ENCODE data around the gene PIKFYVE.

The PIKFYVE gene

DNA sequence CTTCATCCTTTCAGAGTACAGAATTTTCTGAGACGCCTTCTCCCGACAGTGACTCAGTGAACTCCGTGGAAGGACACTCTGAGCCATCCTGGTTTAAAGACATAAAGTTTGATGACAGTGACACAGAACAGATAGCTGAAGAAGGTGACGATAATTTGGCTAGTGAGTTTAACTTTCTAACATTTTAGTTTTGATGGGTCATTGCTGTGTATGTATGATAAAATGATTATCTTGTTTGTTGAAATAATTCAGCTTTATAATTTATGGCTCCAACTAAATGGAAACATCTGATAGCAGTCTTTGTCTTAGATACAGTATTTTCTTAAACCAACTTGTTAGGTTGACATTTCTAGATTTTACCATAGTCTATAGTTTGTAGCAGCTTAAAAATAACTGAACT, 38.1 kb downstream of the PIKFYVE start:
- 95% methylated on average over 4 of the region's 4 CpGs for WGBS
- no peak overlapping the region for H3K9ac ChIP-seq (ENCODE audit: low read depth, low read length)
- H3K36me3 ChIP-seq (ENCODE audit: insufficient read depth, low read length) = peaks cover 78% of the 10 kb centered on the region
- no peaks in the 10 kb centered on the region for H3K9me3 ChIP-seq (ENCODE audit: insufficient read depth, low read depth, low read length)
- no peak overlapping the region for H3K4me3 ChIP-seq (ENCODE audit: low read length)
- H3K4me1 ChIP-seq (ENCODE audit: insufficient read depth, low read length) = no peaks in the 10 kb centered on the region
- no peaks in the 10 kb centered on the region for H3K27me3 ChIP-seq (ENCODE audit: insufficient read depth, low read length)
- no peak overlapping the region for H3K27ac ChIP-seq (ENCODE audit: low read depth, low read length)

DNA sequence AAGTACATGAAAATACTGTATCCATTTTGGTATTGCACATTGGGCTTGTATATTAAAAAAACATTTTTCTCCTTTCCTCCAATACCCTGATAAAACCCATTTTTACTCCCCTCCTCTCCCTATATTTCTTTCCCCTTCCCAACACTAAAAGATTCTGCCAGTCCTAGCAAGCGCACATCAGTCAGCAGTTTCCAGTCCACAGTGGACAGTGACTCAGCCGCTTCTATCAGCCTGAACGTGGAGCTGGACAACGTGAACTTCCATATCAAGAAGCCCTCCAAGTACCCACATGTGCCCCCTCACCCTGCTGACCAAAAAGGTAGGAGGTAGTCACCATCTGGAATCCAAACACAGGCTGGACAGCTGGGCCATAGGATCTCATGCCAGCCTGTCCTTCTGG, 38.6 kb downstream of the PIKFYVE start:
- WGBS = 94% methylated on average over 4 of the region's 4 CpGs
- no peaks in the 10 kb centered on the region for H3K9me3 ChIP-seq (ENCODE audit: insufficient read depth, low read depth, low read length)
- no peak overlapping the region for H3K27ac ChIP-seq (ENCODE audit: low read depth, low read length)
- H3K27me3 ChIP-seq (ENCODE audit: insufficient read depth, low read length) = no peaks in the 10 kb centered on the region
- no peak overlapping the region for H3K4me3 ChIP-seq (ENCODE audit: low read length)
- H3K36me3 ChIP-seq (ENCODE audit: insufficient read depth, low read length) = peaks cover 79% of the 10 kb centered on the region
- no peak overlapping the region for H3K9ac ChIP-seq (ENCODE audit: low read depth, low read length)
- H3K4me1 ChIP-seq (ENCODE audit: insufficient read depth, low read length) = no peaks in the 10 kb centered on the region

DNA sequence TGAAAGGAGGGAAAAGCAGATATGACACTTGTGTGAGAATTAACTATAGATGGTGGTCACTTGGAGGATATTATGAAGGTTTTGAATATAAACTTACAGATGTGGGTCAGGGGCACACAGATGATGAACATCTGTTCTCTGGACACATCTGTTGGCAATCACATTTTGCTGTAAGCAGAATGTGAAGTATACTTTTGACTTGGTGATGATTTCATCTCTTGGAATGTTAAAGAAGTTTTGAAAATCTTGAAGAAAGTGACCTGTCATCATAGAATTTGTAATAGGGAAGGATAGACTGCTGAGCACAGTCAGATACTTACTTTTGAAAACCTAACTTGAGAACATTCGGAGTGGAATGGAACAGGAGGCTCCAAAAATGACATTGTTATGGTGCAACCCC, 40.2 kb downstream of the PIKFYVE start:
- WGBS = 93% methylated on average over 1 of the region's 1 CpG
- no peak overlapping the region for H3K9ac ChIP-seq (ENCODE audit: low read depth, low read length)
- H3K27me3 ChIP-seq (ENCODE audit: insufficient read depth, low read length) = no peaks in the 10 kb centered on the region
- no peaks in the 10 kb centered on the region for H3K9me3 ChIP-seq (ENCODE audit: insufficient read depth, low read depth, low read length)
- no peak overlapping the region for H3K27ac ChIP-seq (ENCODE audit: low read depth, low read length)
- peaks cover 78% of the 10 kb centered on the region for H3K36me3 ChIP-seq (ENCODE audit: insufficient read depth, low read length)
- no peak overlapping the region for H3K4me3 ChIP-seq (ENCODE audit: low read length)
- H3K4me1 ChIP-seq (ENCODE audit: insufficient read depth, low read length) = no peaks in the 10 kb centered on the region

DNA sequence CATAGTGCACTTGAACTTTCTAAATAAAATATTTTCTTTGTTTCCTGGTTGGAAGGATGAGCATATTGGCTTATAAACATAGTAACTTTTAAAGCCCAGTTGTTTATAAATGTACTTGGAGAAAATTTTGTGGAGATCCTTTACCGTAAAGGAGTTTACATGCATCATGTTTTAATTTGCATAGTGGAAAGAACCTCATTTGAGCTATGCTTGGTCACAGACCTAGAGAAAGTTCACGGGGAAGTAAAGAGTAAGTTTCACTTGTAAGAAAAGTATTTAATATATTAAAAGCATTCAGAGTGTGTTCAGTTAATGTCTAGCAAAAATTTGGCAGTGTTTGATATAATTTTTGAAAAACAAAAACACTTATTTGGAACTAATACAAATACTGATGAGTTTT, 45.3 kb downstream of the PIKFYVE start:
- no peaks in the 10 kb centered on the region for H3K9me3 ChIP-seq (ENCODE audit: insufficient read depth, low read depth, low read length)
- 97% methylated on average over 2 of the region's 2 CpGs for WGBS

DNA sequence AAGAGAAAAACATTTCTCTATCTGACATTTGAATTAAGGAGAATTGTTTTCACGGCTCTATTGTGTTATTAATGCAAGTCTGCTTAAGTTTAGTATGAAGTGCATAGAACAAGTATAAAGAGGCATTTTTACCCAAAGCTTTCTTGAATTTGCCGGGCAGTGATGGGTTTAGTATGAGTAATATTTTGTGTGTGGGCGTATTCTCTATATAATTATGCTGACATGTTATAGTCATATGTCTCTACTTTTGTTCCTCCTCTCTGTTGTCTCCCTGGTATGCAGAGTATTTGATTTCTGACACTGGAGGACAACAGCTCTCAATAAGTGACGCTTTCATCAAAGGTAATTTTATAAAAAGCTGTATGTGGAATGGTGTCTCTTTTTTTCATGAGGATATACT, 45.9 kb downstream of the PIKFYVE start:
- Histone ChIP-seq H3K27ac (ENCODE audit: low read depth, low read length) (no peak overlapping the region), H3K9ac (ENCODE audit: low read depth, low read length) (no peak overlapping the region), H3K4me1 (ENCODE audit: insufficient read depth, low read length) (no peaks in the 10 kb centered on the region), H3K9me3 (ENCODE audit: insufficient read depth, low read depth, low read length) (no peaks in the 10 kb centered on the region), H3K36me3 (ENCODE audit: insufficient read depth, low read length) (peaks cover 62% of the 10 kb centered on the region), H3K27me3 (ENCODE audit: insufficient read depth, low read length) (no peaks in the 10 kb centered on the region), H3K4me3 (ENCODE audit: low read length) (no peak overlapping the region)
- WGBS = 96% methylated on average over 3 of the region's 4 CpGs

More for the DNA sequence above, 45.3 kb downstream of the PIKFYVE start:
- Histone ChIP-seq H3K36me3 (ENCODE audit: insufficient read depth, low read length) (peaks cover 63% of the 10 kb centered on the region), H3K4me1 (ENCODE audit: insufficient read depth, low read length) (no peaks in the 10 kb centered on the region), H3K9ac (ENCODE audit: low read depth, low read length) (no peak overlapping the region), H3K27me3 (ENCODE audit: insufficient read depth, low read length) (no peaks in the 10 kb centered on the region), H3K27ac (ENCODE audit: low read depth, low read length) (no peak overlapping the region), H3K4me3 (ENCODE audit: low read length) (no peak overlapping the region)

DNA sequence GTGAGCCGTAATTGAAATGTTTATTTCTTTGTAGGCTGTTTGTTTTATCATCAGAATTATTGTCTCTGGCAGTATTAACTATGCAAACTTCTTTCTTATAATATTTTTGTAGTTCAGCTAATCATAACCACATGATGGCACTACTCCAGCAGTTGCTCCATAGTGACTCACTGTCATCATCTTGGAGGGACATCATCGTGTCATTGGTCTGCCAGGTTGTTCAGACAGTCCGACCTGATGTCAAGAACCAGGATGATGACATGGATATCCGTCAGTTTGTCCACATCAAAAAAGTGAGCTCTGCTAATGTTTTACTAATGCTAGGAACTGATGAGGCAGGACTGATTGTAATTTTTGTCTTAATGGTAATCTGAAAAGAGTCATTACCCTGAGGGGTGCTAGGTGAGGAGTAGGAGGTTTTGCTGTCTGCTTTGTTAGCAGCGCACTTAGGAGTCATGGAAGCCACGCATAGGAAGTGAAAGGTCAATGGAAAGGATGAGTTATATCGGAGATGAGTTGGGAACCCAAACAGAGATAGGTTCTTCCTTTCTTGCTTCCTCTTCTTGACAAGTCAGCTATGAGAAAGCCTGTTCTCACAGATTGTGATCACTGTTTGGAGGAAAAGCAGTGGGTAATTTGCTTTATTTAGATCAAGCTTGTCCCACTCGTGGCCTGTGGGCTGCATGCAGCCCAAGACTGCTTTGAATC, 49.2 kb downstream of the PIKFYVE start:
- Histone ChIP-seq H3K4me1 (ENCODE audit: insufficient read depth, low read length) (no peaks in the 10 kb centered on the region), H3K36me3 (ENCODE audit: insufficient read depth, low read length) (peaks cover 79% of the 10 kb centered on the region), H3K9me3 (ENCODE audit: insufficient read depth, low read depth, low read length) (no peaks in the 10 kb centered on the region), H3K4me3 (ENCODE audit: low read length) (no peak overlapping the region), H3K27me3 (ENCODE audit: insufficient read depth, low read length) (no peaks in the 10 kb centered on the region), H3K27ac (ENCODE audit: low read depth, low read length) (no peak overlapping the region), H3K9ac (ENCODE audit: low read depth, low read length) (no peak overlapping the region)
- 96% methylated on average over 8 of the region's 8 CpGs for WGBS

DNA sequence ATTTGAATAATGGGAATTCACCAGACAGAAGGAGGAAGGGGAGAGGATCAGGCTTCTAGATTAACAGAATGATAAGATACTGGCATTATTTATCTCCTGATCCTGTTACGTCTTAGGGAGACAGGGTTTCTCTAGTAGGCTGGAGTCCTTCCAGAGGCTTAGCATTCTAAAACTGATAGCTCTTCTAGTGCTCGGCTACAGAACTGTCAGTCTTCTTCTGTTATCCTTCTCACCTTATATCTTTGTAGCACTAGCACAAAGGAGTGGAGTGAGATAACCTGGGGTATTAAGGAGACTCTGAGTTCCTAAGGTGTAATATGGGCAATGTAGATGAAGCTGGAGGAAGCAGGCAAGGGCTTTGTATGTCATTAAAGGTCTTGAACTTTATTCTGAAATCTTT, 52.1 kb downstream of the PIKFYVE start:
- no peak overlapping the region for H3K4me3 ChIP-seq (ENCODE audit: low read length)
- no peak overlapping the region for H3K9ac ChIP-seq (ENCODE audit: low read depth, low read length)
- no peaks in the 10 kb centered on the region for H3K9me3 ChIP-seq (ENCODE audit: insufficient read depth, low read depth, low read length)
- H3K36me3 ChIP-seq (ENCODE audit: insufficient read depth, low read length) = peaks cover 78% of the 10 kb centered on the region
- H3K4me1 ChIP-seq (ENCODE audit: insufficient read depth, low read length) = no peaks in the 10 kb centered on the region
- H3K27me3 ChIP-seq (ENCODE audit: insufficient read depth, low read length) = no peaks in the 10 kb centered on the region
- 88% methylated on average over 2 of the region's 2 CpGs for WGBS
- H3K27ac ChIP-seq (ENCODE audit: low read depth, low read length) = no peak overlapping the region

DNA sequence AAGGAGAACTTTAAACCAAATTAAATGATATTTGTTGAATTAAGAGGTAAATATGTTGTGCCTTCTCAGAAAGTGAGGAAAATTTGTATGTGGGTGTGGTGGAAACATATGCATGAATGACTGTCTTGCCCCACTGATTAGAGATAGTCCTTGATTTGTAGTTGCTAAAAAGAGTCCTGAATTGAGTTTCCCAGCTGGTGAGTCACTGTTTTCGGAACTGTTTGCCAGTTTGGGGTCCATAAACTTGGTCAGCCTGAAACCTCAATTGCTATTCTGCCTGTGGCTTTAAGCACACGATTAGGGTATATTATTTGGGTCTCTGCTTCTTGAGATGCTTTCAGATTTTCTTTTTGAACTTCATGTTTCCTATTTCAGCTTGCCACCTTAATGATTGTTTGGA, 53.3 kb downstream of the PIKFYVE start:
- no peak overlapping the region for H3K27ac ChIP-seq (ENCODE audit: low read depth, low read length)
- no peaks in the 10 kb centered on the region for H3K9me3 ChIP-seq (ENCODE audit: insufficient read depth, low read depth, low read length)
- 94% methylated on average over 2 of the region's 2 CpGs for WGBS
- H3K4me3 ChIP-seq (ENCODE audit: low read length) = no peak overlapping the region
- H3K27me3 ChIP-seq (ENCODE audit: insufficient read depth, low read length) = no peaks in the 10 kb centered on the region
- H3K4me1 ChIP-seq (ENCODE audit: insufficient read depth, low read length) = no peaks in the 10 kb centered on the region
- no peak overlapping the region for H3K9ac ChIP-seq (ENCODE audit: low read depth, low read length)
- H3K36me3 ChIP-seq (ENCODE audit: insufficient read depth, low read length) = peaks cover 73% of the 10 kb centered on the region

DNA sequence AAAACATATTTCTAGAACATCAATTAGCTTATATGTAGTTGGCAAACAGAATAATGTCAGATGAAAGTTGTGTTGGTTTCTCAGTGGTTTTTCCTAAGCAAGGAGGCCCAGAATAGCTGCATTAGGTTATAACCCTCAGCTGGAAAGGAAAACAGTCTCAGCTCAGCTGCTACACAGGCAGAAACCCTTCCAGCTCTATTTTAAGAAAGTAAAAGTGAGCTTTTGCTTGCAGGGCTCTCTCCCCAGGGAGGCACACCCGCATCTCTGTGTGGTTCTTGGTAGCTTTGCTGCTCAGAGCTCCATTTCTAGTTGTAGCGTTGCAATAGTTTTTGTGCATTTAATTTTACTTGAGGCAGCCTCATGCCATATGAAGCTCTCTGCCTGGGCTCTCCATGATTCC, 54.6 kb downstream of the PIKFYVE start:
- Histone ChIP-seq H3K9ac (ENCODE audit: low read depth, low read length) (no peak overlapping the region), H3K4me1 (ENCODE audit: insufficient read depth, low read length) (no peaks in the 10 kb centered on the region), H3K27ac (ENCODE audit: low read depth, low read length) (no peak overlapping the region), H3K27me3 (ENCODE audit: insufficient read depth, low read length) (no peaks in the 10 kb centered on the region), H3K9me3 (ENCODE audit: insufficient read depth, low read depth, low read length) (no peaks in the 10 kb centered on the region), H3K4me3 (ENCODE audit: low read length) (no peak overlapping the region), H3K36me3 (ENCODE audit: insufficient read depth, low read length) (peaks cover 73% of the 10 kb centered on the region)
- 98% methylated on average over 2 of the region's 2 CpGs for WGBS

DNA sequence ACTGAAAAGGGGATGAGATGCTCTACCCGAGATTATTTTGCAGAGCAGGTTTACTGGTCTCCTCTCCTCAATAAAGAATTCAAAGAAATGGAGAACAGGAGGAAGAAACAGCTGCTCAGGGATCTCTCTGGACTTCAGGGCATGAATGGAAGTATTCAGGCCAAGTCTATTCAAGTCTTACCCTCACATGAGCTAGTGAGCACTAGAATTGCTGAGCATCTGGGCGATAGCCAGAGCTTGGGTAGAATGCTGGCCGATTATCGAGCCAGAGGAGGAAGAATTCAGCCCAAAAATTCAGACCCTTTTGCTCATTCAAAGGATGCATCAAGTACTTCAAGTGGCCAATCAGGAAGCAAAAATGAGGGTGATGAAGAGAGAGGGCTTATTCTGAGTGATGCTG, 60.0 kb downstream of the PIKFYVE start:
- peaks cover 85% of the 10 kb centered on the region for H3K36me3 ChIP-seq (ENCODE audit: insufficient read depth, low read length)
- H3K27me3 ChIP-seq (ENCODE audit: insufficient read depth, low read length) = no peaks in the 10 kb centered on the region
- H3K4me3 ChIP-seq (ENCODE audit: low read length) = no peak overlapping the region
- H3K9ac ChIP-seq (ENCODE audit: low read depth, low read length) = no peak overlapping the region
- WGBS = 95% methylated on average over 4 of the region's 4 CpGs
- H3K4me1 ChIP-seq (ENCODE audit: insufficient read depth, low read length) = no peaks in the 10 kb centered on the region
- no peaks in the 10 kb centered on the region for H3K9me3 ChIP-seq (ENCODE audit: insufficient read depth, low read depth, low read length)
- H3K27ac ChIP-seq (ENCODE audit: low read depth, low read length) = no peak overlapping the region

DNA sequence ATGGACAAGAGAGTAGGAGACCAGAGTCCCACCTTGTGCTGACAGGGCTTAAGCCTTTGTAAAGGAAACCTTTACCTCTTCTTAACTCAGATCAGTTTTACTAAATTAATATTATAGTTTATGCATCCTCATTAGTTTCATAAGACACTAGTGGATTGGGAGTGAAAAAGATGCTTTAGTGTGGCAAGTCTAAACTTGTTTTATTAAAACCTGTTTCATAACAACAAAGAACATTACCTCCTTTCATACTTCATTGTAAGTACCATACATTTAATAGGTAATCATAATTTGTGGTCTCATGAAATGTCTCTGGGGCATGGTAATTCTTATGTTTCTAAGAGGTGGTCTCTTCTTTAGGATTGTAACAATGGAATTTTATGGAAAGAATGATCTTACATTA, 63.4 kb downstream of the PIKFYVE start:
- Histone ChIP-seq H3K27ac (ENCODE audit: low read depth, low read length) (no peak overlapping the region), H3K9me3 (ENCODE audit: insufficient read depth, low read depth, low read length) (no peaks in the 10 kb centered on the region), H3K36me3 (ENCODE audit: insufficient read depth, low read length) (peaks cover 97% of the 10 kb centered on the region), H3K27me3 (ENCODE audit: insufficient read depth, low read length) (no peaks in the 10 kb centered on the region), H3K9ac (ENCODE audit: low read depth, low read length) (no peak overlapping the region), H3K4me1 (ENCODE audit: insufficient read depth, low read length) (no peaks in the 10 kb centered on the region), H3K4me3 (ENCODE audit: low read length) (no peak overlapping the region)

DNA sequence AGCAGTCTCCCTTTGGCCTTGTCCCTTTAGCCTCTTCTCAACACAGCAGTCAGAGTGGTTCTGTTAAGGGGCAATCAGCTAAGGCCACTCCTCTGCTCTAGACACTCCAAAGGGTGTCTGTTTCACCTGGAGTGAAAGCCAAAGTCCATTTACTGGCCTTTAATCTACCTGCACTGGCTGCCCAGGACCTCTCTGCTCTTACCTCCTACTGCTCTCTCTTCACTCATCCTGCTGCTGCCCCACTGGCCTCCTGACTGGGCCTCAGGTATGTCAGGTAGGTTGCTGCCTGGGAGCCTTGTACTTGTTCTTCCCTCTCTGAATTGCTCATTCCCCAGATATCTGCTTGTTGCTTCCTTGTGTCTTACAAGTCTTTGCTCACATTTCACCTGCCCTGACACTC, 68.2 kb downstream of the PIKFYVE start:
- H3K27ac ChIP-seq (ENCODE audit: low read depth, low read length) = no peak overlapping the region
- H3K27me3 ChIP-seq (ENCODE audit: insufficient read depth, low read length) = no peaks in the 10 kb centered on the region
- H3K36me3 ChIP-seq (ENCODE audit: insufficient read depth, low read length) = peaks cover 97% of the 10 kb centered on the region
- H3K9ac ChIP-seq (ENCODE audit: low read depth, low read length) = no peak overlapping the region
- H3K4me3 ChIP-seq (ENCODE audit: low read length) = no peak overlapping the region
- no peaks in the 10 kb centered on the region for H3K4me1 ChIP-seq (ENCODE audit: insufficient read depth, low read length)
- no peaks in the 10 kb centered on the region for H3K9me3 ChIP-seq (ENCODE audit: insufficient read depth, low read depth, low read length)

Measured in HUES64 (cell line).